Astrocyte of the cerebellum (primary cell): ENCODE measurements around the gene TXNDC11.

Experiments
- DNase-seq: peaks from one replicate; pipeline ENCODE4 v3.0.0-alpha.2; 2011; ENCODE audit warnings: low read depth
- H3K4me3 ChIP-seq: 2 replicates; pipeline ENCODE4 v1.5.1; 2011; ENCODE audit warnings: mild to moderate bottlenecking, low read depth, low read length, moderate library complexity
- CTCF ChIP-seq: IDR thresholded peaks from 2 replicates; pipeline ENCODE4 v1.5.1; 2012; ENCODE audit warnings: low read length, low read depth, moderate library complexity, mild to moderate bottlenecking; ENCODE audit errors: missing control alignments
- in situ Hi-C: cut with HindIII; loops from 2 replicates; pipeline ENCODE4 v1.10.0; 2017; ENCODE audit warnings: low sequenced_read_pairs

The TXNDC11 gene

GRCh38 chr16:11636172-11636721 lies 106.4 kb downstream of the TXNDC11 start:
- no peak for DNase-seq
- no peak for TF ChIP-seq CTCF
- in situ Hi-C loops = no loop called here
- H3K4me3 ChIP-seq = no peak overlapping the region

GRCh38 chr16:11635679-11636171 lies 106.9 kb downstream of the TXNDC11 start:
- no peak for TF ChIP-seq CTCF
- H3K4me3 ChIP-seq = no peak overlapping the region
- DNase-seq = no peak
- in situ Hi-C loops = no loop called here

GRCh38 chr16:11635113-11635652 lies 107.5 kb downstream of the TXNDC11 start:
- DNase-seq = no peak
- H3K4me3 ChIP-seq = no peak overlapping the region
- no peak for TF ChIP-seq CTCF
- in situ Hi-C loops = no loop called here

GRCh38 chr16:11634312-11634711 lies 108.3 kb downstream of the TXNDC11 start:
- in situ Hi-C loops = no loop called here
- no peak overlapping the region for H3K4me3 ChIP-seq
- no peak for TF ChIP-seq CTCF
- no peak for DNase-seq

GRCh38 chr16:11633113-11633512 lies 109.5 kb downstream of the TXNDC11 start:
- H3K4me3 ChIP-seq = no peak overlapping the region
- TF ChIP-seq CTCF = no peak
- DNase-seq = no peak
- in situ Hi-C loops = no loop called here

GRCh38 chr16:11632455-11632939 lies 110.2 kb downstream of the TXNDC11 start:
- peak; percentile 26 for DNase-seq
- no peak for TF ChIP-seq CTCF
- in situ Hi-C loops = no loop called here
- H3K4me3 ChIP-seq = no peak overlapping the region
